HG03439 (cell line): ENCODE data around the gene MYO1H.

Source experiments
- ATAC-seq: cut with Tn5 transposase; IDR thresholded peaks from one replicate; pipeline ENCODE4 v1.9.1; 2021; ENCODE audit warnings: mild to moderate bottlenecking, moderate library complexity; ENCODE audit not compliant: unreplicated experiment

MYO1H gene

GRCh38 chr12:109336593-109336992, 11.1 kb upstream of the MYO1H start:
- no peak for ATAC-seq

- no peak for ATAC-seq
Observed at GRCh38 chr12:109343677-109344076, 4.0 kb upstream of the MYO1H start.

GRCh38 chr12:109345428-109345827, 2.3 kb upstream of the MYO1H start:
- ATAC-seq: no peak

GRCh38 chr12:109346920-109347319, 780 bp upstream of the MYO1H start:
- ATAC-seq: no peak

DNA sequence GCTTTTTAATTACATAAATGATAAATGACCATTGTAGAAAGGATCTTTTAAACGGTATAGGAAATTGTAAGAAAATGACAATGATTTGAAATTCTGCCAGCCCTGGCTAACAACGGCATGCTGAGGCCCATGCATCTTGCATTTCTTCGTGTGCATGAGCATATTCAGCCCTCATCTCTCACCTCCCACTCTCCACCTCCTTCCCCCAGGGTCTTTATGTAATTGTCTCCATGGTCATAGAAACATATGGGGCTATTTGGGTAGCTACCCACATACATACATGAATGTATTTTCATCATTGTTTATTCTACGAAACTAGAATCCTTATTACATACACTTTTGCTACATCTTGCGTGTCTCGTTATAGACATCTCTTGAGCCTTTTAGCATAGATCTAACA, 4.5 kb downstream of the MYO1H start:
- no peak for ATAC-seq

DNA sequence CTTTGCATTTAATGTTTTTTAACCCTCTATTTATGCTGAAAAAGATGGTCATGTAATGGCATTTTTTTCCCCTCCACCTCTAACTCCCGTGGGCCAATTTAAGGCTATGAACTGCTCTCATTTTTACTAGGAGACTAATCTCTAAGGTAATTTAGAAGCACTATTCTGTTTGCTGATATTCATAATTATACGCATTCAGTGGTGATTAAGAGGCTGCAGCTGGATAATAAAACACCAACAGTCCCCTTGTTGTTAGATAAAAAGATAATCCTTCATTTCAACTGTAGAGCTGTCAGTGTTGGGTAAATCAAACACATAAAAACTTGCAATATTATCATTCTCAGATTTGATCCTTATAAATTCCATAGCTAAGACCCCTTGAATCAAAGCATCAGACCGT, 8.9 kb downstream of the MYO1H start:
- ATAC-seq: no peak

DNA sequence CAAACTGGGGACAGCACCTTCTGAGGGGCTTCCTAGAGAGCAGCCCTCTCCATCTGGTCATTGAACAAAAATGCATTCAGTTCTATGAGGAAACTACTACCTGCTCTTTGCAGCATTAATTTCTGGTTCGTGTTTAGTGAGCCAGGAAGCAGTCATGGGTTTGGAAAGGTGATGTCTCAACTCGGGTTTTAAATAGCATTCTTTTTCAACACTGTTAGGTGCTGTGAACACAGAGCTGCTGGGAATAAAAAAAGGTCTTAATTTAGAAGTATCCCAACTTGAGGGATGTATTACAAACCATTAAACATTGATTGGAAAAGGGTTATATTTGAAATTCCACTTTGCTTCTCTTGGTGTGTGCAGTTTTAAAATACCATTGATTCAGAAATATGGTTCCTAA, 9.3 kb downstream of the MYO1H start:
- ATAC-seq: no peak

GRCh38 chr12:109358154-109358869, 10.6 kb downstream of the MYO1H start:
- peak; percentile 75 for ATAC-seq

DNA sequence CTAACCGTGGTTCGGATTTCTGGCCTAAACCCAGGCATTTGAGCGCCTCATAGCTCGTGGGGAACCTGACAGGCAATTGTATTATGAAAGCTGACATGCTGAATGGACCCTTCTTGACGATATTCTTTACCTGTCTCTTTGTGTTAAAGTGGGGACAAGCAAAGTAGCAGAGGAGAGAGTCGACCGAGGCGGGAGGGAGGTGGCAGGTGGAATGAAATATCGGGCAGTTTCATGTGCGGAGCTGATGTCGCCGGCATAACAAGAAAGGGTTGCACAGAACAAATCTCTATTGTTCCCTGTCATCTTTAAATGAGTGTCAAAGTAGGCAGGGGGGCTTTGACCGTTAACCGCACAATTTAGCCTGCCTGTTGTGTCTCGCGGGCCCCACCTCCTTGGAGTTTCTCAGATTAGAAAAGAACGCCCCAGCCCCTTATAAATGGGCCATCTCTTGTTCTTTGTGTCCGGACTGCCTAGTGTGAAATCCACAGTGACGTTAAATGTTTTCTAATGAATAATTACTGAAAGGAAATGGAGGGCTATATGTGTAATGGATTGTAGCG, 11.5 kb downstream of the MYO1H start:
- no peak for ATAC-seq

DNA sequence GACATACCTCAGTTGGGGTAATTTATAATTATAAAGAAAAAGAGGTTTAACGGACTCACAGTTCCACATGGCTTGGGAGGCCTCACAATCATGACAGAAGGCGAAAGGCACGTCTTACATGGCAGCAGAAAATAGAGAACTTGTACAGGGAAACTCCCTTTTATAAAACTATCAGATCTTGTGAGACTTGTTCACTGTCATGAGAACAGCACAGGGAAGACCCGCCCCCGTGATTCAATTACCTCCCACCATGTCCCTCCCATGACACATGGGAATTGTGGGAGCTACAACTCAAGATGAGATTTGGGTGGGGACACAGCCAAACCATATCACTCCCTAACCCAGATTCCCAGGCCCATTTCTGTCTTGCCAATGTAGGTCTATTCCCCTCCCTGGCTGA, 22.1 kb downstream of the MYO1H start:
- no peak for ATAC-seq

- no peak for ATAC-seq
Observed at GRCh38 chr12:109377139-109377685, 29.5 kb downstream of the MYO1H start.

DNA sequence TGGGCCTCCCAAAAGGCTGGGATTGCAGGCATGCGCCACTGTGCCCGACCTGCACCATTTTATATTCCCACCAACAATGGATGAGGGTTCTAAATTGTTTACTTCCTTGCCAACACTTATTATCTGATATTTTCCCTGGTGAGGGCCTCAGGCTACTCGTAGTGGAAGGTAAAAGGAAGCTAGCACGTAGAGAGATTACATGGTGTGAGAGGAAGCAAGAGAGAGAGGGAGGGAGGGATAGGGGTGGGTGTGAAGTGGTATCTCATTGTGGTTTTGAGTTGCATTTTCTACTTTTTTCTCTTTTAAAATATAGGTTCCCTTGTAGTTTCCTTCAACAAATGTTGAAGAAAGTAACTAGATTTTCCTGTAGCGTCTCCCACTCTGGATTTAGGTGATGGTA, 30.9 kb downstream of the MYO1H start:
- ATAC-seq: no peak

DNA sequence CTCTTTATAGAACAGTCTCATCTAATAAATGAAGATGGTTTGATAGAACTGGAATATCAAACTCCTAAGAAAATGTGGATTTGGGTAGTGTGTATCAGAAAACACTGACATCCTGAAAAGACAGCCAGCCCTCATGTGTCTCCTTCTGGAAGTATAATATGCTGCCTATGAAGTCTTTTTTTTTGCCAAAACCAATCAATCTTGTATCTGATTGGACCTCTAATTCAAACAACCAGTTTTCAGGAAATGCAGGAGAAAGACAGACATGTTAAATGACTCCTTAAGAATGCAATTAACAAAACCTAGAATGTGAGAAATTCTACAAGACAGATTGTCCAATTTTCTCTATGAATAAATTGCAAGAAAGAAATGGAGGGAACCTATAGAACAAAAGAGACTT, 34.3 kb downstream of the MYO1H start:
- no peak for ATAC-seq

- no peak for ATAC-seq
Observed at GRCh38 chr12:109383240-109383639, 35.5 kb downstream of the MYO1H start.

- ATAC-seq: no peak
Observed at GRCh38 chr12:109385339-109386058, 37.8 kb downstream of the MYO1H start.

GRCh38 chr12:109386059-109386433, 38.3 kb downstream of the MYO1H start:
- ATAC-seq: no peak

GRCh38 chr12:109387425-109388166, 39.9 kb downstream of the MYO1H start:
- no peak for ATAC-seq

- ATAC-seq: no peak
Observed at GRCh38 chr12:109388167-109388563, 40.5 kb downstream of the MYO1H start.

GRCh38 chr12:109389146-109389545, 41.4 kb downstream of the MYO1H start:
- ATAC-seq: no peak

DNA sequence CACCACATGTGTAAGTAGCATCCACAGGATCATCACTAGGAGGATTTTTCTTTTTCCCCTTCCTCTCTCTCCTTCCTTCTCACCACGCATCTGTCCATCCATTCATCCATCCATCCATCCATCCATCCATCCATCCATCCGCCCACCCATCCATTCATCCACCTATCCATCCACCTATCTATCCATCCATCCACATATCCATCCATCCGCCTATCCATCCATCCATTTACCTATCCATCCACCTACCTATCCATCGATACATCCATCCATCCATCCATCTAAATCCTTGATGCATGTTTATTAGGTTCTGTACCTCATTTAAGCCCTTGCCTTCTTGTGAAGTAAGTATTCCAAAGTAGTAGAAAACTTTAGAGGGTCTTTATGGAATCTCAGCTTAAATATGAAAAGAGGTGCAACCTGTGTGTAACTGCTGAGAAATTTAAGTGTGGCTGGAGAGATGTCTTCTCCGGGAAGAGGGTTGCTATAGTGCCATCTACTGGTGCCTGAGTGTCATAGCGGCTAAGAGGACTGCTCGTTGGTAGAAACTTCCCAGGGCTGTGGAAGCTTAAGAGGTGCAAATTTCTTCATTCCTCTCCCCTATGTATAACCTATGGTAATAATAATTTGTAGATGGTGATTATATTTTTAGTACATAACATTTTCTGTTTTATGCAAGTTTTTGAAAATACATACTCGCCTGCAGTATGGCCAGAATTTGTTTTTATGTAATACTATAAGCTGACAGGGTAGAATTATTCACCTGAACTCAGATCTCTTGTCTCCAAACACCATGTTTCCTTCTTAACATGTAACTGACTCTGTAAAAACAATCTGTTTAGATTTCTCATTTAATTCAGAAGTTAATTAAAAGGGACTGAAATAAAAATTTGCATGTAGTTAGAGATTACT, 46.0 kb downstream of the MYO1H start:
- no peak for ATAC-seq
